Measurements from ENCODE around the gene IL9. TPM values are rescaled to one million over a fixed set of nuclear protein-coding genes. Genes with fewer than 3 reads are reported as not detected.

IL9 gene
- total RNA-seq, 4 donors from 2014 or later = not detected

DNA sequence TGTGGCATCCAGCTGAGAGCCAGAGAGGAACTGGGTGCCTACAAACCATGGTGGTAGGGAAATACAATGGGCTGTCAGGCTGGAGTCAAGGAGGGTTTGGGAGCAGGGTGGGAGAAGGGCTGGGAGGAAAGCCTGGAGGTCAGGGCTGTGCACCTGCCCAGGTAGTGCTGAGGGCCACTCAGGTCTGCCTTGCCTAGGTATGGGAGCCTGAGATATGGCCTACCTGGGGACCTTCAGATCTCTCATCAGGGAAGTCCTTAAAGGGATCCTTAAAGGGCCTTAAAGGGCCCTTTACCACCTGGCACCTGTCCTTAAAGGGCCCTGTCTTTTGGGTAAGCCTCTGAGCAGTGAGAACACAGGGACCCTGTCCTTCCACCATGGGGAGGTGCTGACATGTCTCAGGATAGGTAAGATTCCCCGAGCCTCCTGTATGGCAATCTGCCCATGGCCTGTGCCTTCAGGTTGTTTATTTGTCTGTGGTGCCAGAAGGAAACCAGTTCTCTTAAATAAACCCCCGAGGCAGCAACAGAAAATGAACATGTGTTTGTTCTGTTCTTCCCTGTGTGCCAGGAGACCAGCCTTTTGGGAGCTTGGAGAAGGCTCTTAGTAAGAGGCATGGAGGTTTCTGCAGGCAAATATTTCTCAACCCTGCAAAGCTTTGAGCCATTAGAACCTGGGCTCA lies 37.9 kb downstream of the IL9 start:
- Histone ChIP-seq H3K27me3 (no peaks in the 10 kb centered on the region), H3K9me3 (no peaks in the 10 kb centered on the region), H3K36me3 (no peaks in the 10 kb centered on the region), H3K27ac (no peak overlapping the region), H3K4me1 (no peaks in the 10 kb centered on the region), H3K4me3 (no peak overlapping the region)
- no peak for TF ChIP-seq POLR2A (IDR thresholded peaks at IDR 0.05)
- TF ChIP-seq, protein P1, sequence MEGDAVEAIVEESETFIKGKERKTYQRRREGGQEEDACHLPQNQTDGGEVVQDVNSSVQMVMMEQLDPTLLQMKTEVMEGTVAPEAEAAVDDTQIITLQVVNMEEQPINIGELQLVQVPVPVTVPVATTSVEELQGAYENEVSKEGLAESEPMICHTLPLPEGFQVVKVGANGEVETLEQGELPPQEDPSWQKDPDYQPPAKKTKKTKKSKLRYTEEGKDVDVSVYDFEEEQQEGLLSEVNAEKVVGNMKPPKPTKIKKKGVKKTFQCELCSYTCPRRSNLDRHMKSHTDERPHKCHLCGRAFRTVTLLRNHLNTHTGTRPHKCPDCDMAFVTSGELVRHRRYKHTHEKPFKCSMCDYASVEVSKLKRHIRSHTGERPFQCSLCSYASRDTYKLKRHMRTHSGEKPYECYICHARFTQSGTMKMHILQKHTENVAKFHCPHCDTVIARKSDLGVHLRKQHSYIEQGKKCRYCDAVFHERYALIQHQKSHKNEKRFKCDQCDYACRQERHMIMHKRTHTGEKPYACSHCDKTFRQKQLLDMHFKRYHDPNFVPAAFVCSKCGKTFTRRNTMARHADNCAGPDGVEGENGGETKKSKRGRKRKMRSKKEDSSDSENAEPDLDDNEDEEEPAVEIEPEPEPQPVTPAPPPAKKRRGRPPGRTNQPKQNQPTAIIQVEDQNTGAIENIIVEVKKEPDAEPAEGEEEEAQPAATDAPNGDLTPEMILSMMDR (IDR thresholded peaks at IDR 0.05) = no peak
- intact Hi-C loops (cut with DNase I; ENCODE audit: low total_unique reads) = no loop called here
- no peak for DNase-seq

DNA sequence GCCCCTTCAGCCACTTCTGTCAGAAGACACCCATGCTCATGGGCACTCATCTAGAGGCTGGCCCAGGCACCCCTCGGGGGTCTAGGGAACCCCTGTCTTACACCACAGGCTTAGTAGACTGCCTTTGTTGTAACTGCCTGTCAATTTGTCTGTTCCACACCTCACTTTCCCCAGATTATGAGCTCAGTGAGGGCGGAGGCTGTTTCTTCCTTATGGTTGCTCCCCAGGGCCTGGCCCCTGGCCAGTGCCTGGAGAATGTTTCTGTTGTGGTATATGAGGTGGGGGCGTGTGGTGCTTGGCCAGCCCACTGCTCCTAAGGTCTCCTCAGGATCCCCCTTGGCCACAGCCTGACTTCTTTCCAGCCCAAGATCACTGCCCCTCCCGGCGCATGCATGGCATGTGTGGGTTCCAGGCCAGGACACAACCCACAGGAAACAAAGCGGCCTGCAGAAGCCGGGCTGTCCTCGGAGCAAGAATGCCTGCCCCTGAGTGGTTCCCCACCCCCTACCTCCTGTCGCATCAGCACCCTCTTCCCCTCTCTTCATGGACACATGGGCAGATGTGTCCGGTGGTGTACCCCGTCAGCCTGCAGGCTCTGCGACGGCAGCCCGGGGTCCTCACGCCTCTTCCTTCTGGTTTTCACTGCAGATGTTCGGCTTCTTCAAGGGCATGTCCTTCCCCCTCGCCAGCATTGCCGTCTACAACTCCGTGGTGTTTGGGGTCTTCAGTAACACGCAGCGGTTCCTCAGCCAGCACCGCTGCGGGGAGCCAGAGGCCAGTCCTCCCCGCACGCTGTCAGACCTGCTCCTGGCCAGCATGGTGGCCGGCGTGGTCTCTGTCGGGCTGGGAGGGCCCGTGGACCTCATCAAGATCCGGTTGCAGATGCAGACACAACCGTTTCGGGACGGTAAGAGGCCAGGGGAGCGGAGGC lies 43.5 kb downstream of the IL9 start:
- no peak overlapping the region for H3K4me3 ChIP-seq
- TF ChIP-seq, protein P1 (IDR thresholded peaks at IDR 0.05) = no peak
- no peak for TF ChIP-seq POLR2A (IDR thresholded peaks at IDR 0.05)
- H3K36me3 ChIP-seq = no peaks in the 10 kb centered on the region
- H3K9me3 ChIP-seq = no peaks in the 10 kb centered on the region
- H3K4me1 ChIP-seq = no peaks in the 10 kb centered on the region
- no peaks in the 10 kb centered on the region for H3K27me3 ChIP-seq
- no peak for DNase-seq
- no peak overlapping the region for H3K27ac ChIP-seq
- intact Hi-C loops (cut with DNase I; ENCODE audit: low total_unique reads) = no loop called here

DNA sequence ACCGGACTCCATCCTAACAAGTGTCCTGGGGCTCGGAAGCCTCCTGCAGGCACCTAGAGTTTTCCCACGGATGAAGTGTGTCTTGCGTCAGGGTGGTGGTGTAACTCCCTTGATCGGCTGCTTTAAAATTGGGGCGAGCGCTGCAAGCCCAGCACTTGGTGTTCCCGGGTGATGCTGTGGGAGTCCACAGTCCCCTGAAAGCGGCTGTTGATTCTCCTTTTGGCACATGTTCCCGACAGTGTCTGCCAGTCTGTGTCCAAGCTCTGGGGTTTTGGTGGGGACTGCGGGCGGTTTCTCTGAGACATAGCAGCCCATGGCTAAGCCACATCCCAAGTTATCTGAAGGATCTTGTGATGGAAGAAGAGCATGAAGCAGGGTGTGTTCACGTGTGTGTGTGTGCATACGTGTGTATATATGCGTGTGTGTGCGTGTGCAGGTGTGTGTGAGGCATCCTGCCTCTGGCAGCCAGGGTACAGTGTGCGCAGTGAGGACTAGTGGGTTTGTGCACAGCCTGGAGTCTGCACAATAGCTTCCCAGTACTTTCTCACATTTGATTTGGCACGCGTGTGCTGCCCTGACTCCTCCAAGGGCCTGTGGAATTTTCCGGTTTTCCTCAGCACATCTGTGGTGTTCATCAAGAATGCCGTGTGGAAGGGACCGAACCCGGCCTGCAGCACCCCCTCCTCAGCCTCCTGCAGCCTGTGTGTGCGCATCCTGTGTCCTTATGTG lies 44.3 kb downstream of the IL9 start:
- Histone ChIP-seq H3K4me1 (no peaks in the 10 kb centered on the region), H3K36me3 (no peaks in the 10 kb centered on the region), H3K9me3 (no peaks in the 10 kb centered on the region), H3K27ac (no peak overlapping the region), H3K4me3 (no peak overlapping the region), H3K27me3 (no peaks in the 10 kb centered on the region)
- no peak for DNase-seq
- TF ChIP-seq, protein P1 (IDR thresholded peaks at IDR 0.05) = no peak
- no peak for TF ChIP-seq POLR2A (IDR thresholded peaks at IDR 0.05)
- intact Hi-C loops (cut with DNase I; ENCODE audit: low total_unique reads) = no loop called here

DNA sequence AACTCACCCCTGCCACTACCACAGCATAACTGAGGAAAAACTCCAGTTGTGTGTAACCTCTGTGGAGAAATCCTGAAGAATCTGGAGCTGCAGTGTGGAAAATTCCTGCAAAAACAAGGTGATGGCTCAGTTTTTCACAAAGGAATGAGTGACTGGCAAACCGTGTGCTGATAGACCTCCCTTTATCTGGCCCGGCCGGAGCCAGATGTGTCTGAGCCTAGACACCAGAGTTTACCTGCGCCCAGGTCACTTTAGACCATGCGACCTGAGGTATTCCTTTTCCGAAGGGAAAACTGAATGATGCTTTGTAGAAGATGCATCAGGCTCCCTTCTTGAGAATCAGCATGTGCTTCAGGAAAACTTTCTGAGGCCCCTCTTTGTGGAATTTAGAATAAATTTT lies 45.0 kb downstream of the IL9 start:
- H3K9me3 ChIP-seq = no peaks in the 10 kb centered on the region
- H3K4me3 ChIP-seq = no peak overlapping the region
- TF ChIP-seq POLR2A (IDR thresholded peaks at IDR 0.05) = no peak
- TF ChIP-seq, protein P1 (IDR thresholded peaks at IDR 0.05) = no peak
- H3K27me3 ChIP-seq = no peaks in the 10 kb centered on the region
- no peak for DNase-seq
- H3K27ac ChIP-seq = no peak overlapping the region
- no peaks in the 10 kb centered on the region for H3K36me3 ChIP-seq
- H3K4me1 ChIP-seq = no peaks in the 10 kb centered on the region
- intact Hi-C loops (cut with DNase I; ENCODE audit: low total_unique reads) = no loop called here
